Measurements from ENCODE around the gene RTEL1.
"Not testable (repeated sequence)": the region's sequence is repeated elsewhere in the genome, so short reads cannot be mapped to it uniquely, and the experiment has no call there.

Gene RTEL1

GRCh38 chr20:63712191-63712590, 54.1 kb downstream of the RTEL1 start:
- no peak for DNase-seq (ENCODE audit: extremely low read depth, low read depth)
- no peak for TF ChIP-seq CTCF (IDR thresholded peaks at IDR 0.05; ENCODE audit: low read depth, low read length, missing control alignments)
- no peak overlapping the region for H3K4me3 ChIP-seq (replicated peaks; ENCODE audit: low read depth, low read length)

- no peak for DNase-seq (ENCODE audit: extremely low read depth, low read depth)
- TF ChIP-seq CTCF (IDR thresholded peaks at IDR 0.05; ENCODE audit: low read depth, low read length, missing control alignments): no peak
- no peak overlapping the region for H3K4me3 ChIP-seq (replicated peaks; ENCODE audit: low read depth, low read length)
Measured at GRCh38 chr20:63714858-63715257, 56.7 kb downstream of the RTEL1 start.

- no peak overlapping the region for H3K4me3 ChIP-seq (replicated peaks; ENCODE audit: low read depth, low read length)
- no peak for TF ChIP-seq CTCF (IDR thresholded peaks at IDR 0.05; ENCODE audit: low read depth, low read length, missing control alignments)
- DNase-seq (ENCODE audit: extremely low read depth, low read depth): no peak
Measured at GRCh38 chr20:63718996-63719395, 60.9 kb downstream of the RTEL1 start.

- DNase-seq (ENCODE audit: extremely low read depth, low read depth); H3K4me3 ChIP-seq (replicated peaks; ENCODE audit: low read depth, low read length): not testable (repeated sequence)
Measured at GRCh38 chr20:63722967-63723622, 65.0 kb downstream of the RTEL1 start.

- DNase-seq (ENCODE audit: extremely low read depth, low read depth); H3K4me3 ChIP-seq (replicated peaks; ENCODE audit: low read depth, low read length): not testable (repeated sequence)
Measured at GRCh38 chr20:63730189-63730733, 72.1 kb downstream of the RTEL1 start.

- H3K4me3 ChIP-seq (replicated peaks; ENCODE audit: low read depth, low read length): no peak overlapping the region
- TF ChIP-seq CTCF (IDR thresholded peaks at IDR 0.05; ENCODE audit: low read depth, low read length, missing control alignments): no peak
- no peak for DNase-seq (ENCODE audit: extremely low read depth, low read depth)
Measured at GRCh38 chr20:63731410-63731809, 73.3 kb downstream of the RTEL1 start.

GRCh38 chr20:63732118-63733095, 74.3 kb downstream of the RTEL1 start:
- no peak for TF ChIP-seq CTCF (IDR thresholded peaks at IDR 0.05; ENCODE audit: low read depth, low read length, missing control alignments)
- no peak overlapping the region for H3K4me3 ChIP-seq (replicated peaks; ENCODE audit: low read depth, low read length)
- DNase-seq (ENCODE audit: extremely low read depth, low read depth): no peak

Data from HFF-Myc (cell line).